IPS-NIHi11 (cell line): ENCODE data around the gene PHF24.
A peak's percentile ranks its signal among the peaks of the same experiment; 100 is the strongest.

ENCODE experiments used
- DNase-seq: peaks from one replicate; pipeline ENCODE4 v3.0.0; 2012; ENCODE audit warnings: mixed read lengths, low spot score

PHF24 gene

DNA sequence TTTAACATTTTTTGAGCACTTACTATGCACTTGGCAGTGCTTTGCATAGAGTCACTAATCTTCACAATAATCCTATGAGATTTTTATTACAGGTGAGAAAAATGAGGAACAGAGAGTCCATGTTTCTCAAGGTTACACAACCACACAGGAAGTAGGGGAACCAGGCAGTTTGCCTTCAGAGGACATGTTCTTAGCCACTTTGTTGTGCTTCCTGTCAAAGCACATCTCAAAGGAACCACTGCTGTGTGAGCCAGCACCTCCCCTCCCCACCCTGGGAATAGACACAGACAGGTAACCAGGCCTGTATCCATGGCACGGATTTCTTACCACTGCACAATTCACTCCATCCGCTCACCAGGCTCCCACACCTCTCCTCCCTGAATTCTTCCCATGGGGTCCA lies 25.1 kb downstream of the PHF24 start:
- no peak for DNase-seq

DNA sequence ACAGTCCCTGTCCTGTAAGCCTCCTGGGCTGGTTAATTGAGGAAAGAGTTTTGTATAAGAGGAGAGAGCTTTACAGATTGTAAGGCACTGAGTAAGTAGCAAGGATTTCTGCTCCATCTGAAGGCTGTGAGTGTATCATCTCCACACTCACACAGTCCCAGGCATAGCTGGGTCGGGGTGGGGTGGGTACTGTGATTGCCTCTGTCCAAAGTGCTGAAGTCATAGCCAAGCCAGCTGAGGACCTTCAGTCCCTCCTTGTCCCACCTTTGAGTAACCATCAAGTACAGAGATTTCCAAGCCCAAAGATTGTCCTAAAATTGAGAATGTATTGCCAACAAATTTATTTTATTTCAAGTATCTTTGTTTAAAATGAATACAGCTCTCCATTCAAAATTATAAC lies 26.0 kb downstream of the PHF24 start:
- peak; percentile 76 for DNase-seq

DNA sequence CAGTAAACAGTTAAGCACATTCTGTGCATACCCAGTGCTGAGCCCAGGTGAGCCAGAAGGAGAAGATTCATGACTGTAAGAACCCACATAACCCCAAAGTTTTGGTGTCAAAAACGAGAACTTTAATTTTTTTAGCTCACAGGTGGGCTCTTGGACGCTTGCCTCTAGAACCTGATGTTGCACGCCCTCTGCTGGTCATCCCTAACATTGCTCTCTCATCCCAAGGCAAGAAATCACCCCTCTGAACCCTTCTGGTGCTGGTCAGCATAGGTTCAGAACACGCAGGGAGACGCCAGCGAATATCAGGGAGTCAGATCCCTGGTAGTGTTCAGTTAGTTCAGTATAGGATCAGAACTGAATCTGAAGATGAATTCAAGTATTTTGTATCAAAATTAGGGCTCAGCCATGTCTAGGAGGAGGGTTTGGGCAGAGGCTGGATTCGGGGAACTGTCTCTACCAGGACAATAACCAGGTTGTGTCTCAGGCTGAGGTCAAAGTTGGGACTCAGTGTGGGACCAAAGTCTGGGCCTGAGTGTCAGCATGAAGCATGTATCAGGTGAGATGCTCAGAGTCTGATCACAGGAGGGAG lies 27.3 kb downstream of the PHF24 start:
- peak; percentile 48 for DNase-seq

DNA sequence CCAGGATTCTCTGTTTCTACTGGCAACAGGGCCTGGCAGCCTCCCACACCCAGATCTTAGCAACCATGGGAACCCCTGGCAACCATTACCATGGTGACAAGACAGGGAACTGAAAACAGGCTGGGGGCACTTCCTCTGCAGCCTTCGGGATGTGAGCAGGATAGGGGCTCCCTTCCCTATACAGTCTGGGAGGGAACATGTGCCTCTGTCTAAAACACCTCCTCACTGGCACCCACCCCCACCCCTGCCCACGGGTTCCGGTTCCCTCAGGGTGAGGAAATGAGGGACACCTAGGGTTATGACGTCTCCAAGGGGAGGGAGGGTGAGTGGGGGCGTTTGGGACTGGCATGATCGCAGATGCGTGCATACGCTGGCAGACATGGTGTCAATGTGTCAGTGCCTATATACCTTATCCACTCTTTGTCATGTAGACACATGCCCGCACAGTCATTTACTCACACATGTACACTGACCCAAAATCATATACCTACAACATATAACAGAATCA lies 28.5 kb downstream of the PHF24 start:
- no peak for DNase-seq

DNA sequence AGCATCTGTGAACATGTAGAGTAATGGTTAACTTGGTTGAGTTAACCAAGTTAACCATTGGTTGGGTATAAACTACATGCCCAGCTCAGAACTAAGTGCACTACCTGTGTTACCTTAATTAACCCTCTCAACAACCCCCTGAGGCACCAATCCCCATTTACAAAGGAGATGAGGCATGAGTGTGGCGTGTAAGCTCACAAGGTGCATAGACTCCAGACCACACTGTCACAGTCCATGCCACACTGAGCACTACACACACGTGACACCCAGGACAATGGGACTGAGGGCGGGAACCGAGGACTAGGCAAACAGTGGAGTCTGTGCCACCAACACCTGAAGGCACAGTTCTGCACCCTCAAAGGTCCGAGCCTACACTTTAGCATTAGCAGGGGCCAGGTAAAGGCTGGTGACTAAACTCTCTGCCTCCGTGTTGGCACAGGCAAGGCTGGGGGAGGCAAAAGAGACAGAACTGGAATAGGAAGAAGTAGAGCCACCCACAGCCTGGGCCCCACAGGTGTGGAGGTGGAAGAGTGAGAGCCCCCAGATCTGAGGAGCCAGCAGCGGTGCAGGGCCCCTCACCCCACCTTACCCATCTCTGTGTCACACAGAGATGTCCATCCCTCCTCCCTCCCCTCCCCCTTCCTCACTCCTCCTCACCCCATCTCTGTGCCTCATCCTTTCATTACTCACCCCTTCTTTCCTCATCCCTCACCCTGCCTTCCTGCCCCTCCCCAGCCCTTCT lies 29.2 kb downstream of the PHF24 start:
- DNase-seq: no peak

DNA sequence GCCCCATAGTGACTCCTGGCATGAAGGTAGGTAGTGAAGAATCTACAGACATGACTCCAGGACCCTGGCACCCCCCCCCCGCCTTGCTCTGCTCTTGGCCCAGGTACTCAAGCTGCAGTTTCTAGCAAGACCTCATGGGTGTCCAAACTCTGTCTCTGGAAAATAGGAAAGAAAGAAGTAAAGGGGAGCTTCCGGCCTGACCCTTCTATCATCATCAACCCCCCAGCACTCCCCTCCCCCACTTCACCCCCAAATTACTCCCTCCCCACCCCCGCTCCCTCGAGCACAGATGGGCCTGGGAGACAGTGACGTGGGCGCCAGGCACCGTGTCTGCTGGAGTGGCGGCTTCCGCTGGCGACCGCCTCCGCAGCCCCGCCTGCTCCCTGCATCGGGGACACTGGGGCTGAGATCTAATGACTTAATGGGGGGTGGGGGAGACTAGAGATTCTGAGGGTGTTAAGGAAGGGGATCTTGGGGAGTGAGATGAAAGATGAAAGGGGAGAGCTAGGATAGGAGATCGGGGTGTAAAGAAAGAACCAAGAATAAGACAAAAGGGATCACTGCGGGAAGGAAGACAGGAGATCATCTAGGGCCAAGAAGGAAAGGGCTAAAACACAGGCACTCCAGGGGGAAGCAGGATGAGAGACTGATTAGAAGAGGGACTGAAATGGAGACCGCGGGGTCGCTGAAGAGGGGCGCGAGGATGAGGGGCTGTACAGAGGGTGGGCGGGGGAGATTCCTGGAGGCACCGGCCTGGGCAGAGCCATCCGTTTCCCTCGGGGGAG lies 30.3 kb downstream of the PHF24 start:
- DNase-seq: no peak

DNA sequence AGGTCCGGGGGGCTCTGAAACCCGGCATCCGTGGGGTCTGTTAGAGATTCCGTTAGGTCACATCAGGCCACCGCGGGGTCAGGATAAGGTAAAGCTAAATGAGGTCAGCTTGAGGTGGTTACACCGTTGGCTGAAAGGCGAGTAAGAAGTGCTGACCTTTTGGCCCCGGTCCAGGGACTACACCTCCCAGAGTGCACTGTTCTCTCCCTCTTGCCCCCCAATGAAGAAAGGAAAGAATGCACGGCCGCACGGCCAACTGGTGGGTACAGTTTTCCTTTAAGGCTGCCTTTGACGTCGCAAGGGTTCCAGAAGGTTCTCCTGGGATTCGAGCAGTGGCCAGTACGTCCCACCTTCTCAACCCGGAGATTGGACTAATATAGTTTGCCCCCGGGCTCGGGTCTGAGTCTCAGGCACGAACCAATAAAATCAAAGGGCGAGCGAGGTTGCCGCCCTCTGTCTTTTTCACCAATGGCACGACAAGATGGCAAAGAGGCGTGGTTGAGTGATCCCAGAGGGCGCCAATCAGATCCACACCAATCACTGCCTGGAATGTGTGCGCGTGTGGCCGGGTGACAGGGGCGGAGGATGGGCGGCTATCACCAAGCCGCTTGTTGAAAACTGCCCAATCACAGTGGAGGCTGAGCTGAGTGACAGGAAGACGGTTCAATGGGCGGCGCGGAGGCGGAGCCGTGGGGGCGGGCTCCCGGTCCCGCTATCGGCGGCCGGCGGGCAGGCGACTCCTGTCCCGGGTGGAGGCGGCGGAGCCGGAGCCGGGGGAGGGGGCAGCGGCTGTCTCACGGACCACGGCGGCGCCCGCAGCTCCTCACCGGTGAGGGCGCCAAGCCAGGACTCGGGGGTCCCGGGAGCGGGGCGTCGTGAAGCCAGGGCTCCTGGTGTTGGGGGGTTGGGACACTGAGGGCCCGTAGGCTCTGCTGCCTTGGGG lies 31.2 kb downstream of the PHF24 start, which contains the start of gene DNAJB5:
Gene DNAJB5 (plus strand): TSS at position 743 of the 943 bp plus-strand sequence. CDS start 886 bp downstream, outside the sequence.
- DNase-seq: peak; percentile 93

DNA sequence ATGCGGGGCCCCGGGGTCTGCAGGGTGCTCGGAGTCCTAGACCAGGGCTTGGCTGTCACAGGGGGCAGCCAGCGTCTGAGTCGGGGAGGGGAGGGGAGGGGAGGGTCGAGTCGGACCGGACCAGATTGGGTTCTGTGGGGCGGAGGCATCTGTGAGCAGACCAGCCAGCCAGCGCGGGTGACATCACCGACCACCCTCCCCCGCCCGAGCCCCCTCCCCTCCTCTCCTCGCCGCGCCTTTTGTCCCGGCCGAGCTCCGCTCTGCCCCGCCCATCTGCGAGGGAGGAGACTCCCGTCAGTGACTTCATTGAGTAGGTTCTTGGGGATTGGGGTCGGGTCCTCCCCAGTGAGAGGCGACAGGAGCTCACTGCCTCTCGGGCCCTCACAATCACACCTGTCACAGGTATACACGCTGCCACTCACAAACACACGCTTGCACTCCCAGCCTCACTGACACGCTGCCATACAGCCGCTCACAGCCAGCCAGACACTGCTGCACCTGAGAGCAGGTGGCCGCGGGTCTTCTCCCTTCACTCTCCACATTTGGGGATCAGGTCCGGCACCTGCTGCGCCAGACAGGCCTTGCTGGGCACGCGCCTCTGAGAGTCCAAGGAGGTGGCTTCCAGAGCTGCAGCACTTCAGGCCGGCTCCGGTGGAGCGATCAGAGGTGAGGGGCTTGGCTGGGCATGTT lies 32.0 kb downstream of the PHF24 start:
- DNase-seq: peak; percentile 87

DNA sequence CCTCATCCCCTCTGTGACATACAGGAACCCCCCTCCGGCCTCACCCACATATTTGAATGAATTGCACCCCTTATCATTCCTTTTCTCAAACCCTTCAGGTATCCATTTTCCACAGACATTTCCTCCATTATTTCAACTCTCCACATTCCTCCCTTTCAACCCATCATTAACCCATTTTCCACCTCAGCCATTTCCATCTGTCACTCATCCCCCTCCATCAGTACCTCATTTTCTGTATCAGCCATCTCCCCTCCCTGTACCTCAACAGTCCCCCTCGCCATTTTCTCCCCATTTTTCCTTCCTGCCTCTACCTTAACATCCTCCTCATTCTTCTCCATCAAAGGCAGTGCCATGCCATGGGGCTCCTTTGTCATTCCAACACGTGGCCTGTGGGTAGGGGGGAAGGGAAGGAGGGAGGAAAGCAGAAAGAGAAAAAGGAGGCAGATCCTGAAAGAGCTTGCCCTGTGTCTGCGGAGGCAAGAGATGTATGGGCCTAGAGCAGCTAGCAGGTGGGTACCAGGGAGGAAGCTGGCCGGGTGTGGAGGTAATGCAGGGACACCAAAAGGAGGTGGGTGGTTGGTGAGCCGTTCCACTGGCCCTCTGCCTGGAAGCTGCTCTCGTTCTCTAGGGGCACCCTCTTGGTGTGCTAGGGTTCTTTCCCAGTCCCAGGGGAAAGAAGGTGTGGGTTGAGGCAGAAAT lies 33.0 kb downstream of the PHF24 start:
- DNase-seq: no peak

DNA sequence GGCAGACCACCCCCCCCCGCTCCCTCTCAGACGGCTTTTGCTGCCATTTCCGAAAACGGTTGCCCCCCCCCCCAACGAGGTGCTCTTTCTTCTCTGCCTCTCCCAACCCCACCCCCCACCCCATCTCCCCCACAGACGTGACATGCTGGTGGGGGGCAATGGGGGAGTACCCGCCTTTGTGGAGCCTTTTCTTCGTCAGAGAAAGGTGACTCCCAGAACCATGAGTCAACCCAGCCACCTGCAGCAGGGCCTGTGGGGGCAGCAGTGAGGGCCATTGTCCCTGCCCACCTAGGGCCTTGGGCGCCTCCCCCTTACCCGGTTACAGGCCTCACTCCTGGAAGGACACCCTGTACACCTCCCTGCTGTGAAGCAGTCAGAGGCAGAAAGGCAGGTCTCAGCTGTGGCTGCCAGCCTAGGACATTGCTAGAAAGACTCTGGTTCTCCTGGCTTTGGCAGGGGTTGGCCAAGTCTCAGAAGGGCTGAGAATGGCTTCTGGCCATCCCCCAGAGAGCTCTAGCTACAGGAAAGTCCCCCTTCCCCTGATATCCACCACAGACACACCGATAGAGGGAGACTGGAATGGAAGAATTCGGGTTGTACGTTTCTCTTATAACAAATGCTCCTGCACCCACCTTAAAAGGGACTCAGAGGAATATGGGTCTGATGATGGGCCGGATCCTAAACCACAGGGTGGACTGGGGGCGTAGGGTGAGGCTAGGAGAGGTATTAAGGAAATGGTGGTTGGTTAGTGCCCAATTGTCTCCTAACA lies 33.7 kb downstream of the PHF24 start:
- DNase-seq: peak; percentile 66

DNA sequence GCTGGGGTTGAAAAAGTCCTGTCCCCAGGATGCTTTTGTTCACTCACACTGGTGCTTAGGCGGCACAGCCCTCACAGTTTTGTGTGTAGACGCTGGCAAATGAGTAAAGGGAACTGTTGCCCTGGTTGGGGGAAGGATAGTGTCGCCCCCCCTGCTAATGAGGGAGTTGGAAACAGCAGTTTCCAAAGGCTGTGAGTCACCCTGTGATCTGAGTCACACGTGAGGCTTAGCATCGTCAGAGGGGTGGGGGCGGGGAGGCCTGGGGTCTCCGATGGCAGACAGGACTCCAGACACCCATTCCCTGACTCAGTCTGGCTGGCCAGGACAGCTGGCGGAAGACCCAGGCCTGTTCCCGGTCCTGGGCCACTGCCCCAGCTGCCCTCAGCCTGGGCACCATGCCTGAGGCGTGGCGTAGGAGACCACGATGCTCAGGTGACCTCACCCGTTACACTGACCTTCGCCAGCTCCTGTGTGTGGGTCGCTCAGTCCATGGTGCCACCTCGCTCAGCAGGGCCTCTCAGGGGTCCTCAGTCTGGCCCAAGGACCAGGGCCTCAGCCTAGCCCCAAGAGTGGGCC lies 34.4 kb downstream of the PHF24 start:
- DNase-seq: no peak

DNA sequence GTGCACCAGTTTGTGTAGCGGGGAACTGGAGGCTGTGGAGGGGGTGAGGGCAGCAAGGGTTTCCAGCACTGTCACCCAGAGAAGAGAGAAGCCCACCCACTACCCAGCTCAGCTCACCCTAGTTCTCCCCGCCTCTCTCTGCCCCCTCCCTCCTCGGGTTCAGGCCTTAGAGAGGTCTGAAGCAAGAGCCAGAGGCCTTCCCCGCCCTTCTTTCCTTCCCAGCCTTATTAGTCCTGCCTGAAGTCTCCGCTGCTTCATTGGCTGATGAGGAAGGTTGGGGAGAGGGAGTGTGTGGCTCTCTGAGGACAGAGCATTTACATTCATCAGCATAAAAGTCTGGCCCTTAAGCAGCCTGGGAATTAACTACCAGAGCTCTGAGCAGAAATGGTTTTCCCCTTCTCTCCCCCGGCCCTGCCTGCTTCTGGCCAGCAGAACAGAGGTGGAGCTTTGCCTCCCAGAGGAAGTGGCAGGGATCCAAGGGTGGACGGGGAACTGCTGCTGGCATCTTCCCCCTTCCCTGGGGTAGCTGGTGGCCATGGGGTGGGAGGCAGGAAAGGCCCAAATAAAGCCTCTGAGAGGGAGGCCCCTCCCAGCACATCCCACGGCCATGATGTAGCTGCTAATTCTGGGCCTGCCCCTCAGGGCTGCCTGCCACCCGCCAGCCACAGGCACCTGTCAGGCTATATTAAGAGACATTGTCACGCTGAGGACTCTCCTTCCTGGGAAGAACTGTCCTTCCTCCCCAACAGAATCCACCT lies 35.6 kb downstream of the PHF24 start:
- DNase-seq: no peak

DNA sequence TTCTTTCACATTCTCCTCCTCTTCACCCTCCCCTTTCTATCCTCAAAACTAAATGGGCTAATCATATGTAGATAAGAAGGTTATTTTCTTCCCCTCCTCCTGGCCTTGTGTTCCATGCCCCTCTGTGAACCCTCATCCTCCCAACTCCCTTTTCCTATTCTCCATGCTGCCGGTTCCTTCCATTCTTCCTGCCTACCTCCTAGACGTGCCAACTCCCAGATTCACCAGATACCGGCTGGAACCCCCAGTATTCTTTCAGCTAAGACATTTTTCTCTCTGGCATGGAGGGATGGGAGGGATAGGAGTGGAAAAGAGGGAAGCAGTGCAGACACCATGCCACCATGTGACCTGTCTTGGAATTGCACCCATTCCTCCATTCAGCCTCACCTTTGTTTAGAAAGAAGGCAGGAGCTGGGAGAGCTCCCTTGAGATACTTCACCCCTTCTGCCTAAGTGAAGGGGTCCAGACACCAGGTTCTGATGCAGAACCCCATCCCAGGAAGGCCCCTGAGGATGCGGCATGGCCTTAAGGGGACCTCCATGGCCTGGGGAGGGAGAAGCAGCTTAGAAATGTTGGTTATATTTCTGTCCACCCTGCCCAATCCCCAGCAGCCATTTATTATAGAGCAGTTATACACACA lies 36.3 kb downstream of the PHF24 start:
- DNase-seq: peak; percentile 75

DNA sequence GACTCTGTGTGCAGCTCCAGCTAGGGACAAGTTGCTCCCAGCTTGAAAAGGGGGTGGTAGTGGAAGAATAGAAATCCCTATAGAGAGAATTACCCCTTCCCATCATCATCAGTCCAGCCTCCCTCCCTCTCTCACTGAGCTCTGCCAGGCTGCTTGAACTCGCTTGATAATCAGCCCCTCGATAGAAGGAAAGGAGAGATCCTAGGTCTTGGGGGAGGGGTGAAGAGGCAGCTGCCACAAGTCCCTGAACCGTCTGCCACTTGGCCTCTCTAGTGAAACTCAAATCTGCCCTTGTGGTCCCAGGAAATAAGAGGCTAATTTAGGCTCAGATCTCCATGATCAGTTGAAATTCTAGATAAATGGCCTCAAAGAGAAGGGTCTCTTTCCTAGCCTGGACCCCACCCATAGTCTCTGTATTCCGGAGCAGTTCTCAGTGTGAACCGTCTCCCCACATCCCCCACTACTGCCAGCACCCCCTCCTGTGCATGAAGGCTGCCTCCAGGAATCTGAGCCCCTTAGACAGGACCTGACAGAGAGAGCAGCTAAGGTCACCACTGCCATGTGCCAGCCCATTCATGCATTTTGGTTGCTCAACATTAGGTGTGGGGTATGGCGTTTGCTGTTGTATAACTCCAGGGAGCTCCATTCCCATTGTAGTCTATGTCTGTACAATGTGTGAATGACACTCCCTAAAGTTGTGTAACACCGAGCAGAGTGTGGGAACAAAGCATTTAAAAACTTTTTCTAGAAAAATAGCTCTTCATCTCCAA lies 37.0 kb downstream of the PHF24 start:
- no peak for DNase-seq

DNA sequence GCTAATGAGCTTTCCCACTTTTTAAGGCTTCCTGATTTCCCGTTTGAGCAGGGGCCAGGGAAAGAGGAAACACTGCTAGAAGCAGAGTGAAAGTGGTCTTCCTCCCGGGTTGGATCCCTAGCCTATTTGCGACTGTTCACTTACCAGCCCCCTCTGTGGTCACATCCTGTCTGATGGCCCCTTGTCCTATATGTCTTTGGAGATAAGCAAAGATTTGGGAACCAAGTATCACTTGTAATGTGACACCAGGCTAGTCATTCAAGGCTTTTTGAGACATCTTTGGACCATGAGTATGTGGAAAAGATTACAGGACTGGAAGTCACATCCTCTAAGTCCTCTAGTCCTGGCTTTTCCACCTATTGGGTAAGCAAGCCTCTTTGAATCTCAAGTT lies 37.6 kb downstream of the PHF24 start:
- no peak for DNase-seq

DNA sequence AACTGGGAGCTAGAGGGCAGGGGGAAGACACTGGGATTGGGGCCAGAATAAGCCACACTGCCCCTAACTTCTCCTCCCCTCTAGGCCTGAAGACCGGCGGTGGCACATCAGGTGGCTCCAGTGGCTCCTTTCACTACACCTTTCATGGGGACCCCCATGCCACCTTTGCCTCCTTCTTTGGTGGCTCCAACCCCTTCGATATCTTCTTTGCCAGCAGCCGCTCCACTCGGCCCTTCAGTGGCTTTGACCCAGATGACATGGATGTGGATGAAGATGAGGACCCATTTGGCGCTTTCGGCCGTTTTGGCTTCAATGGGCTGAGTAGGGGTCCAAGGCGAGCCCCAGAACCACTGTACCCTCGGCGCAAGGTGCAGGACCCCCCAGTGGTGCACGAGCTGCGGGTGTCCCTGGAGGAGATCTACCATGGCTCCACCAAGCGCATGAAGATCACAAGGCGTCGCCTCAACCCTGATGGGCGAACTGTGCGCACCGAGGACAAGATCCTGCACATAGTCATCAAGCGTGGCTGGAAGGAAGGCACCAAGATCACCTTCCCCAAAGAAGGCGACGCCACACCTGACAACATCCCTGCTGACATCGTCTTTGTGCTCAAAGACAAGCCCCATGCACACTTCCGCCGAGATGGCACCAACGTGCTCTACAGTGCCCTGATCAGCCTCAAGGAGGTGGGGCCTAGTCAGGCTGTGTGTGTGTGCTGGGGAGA lies 38.3 kb downstream of the PHF24 start:
- no peak for DNase-seq

DNA sequence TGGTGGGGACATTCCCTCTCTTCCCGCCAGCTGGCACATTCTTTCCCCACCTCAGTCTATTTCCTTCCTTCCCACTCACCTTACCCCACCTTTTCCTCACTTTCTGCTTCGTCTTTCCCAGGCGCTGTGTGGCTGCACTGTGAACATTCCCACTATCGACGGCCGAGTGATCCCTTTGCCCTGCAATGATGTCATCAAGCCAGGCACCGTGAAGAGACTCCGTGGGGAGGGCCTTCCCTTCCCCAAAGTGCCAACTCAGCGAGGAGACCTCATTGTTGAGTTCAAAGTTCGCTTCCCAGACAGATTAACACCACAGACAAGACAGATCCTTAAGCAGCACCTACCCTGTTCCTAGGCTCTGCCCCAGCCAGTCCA lies 38.8 kb downstream of the PHF24 start:
- DNase-seq: no peak
